Progenitor cell of endocrine pancreas (in vitro differentiated cells): ENCODE measurements around the gene ZNF629. TPM values are rescaled to one million over a fixed set of nuclear protein-coding genes. Genes with fewer than 3 reads are reported as not detected.
"Not testable (repeated sequence)": the region's sequence is repeated elsewhere in the genome, so short reads cannot be mapped to it uniquely, and the experiment has no call there.

Experiments used
- DNase-seq: peaks from one replicate; pipeline ENCODE4 v3.0.0; 2021; ENCODE audit warnings: low spot score; ENCODE audit not compliant: unreplicated experiment
- H3K27ac Mint-ChIP-seq: 2 replicates; pipeline ENCODE4 v1.8.0; 2021; ENCODE audit warnings: mild to moderate bottlenecking, moderate library complexity, mixed read lengths
- H3K27me3 Mint-ChIP-seq: 2 replicates; pipeline ENCODE4 v1.8.0; 2021; ENCODE audit warnings: mixed read lengths
- H3K36me3 Mint-ChIP-seq: 2 replicates; pipeline ENCODE4 v1.8.0; 2022; ENCODE audit warnings: mixed read lengths; ENCODE audit not compliant: insufficient read depth
- H3K4me1 Mint-ChIP-seq: 2 replicates; pipeline ENCODE4 v1.8.0; 2021; ENCODE audit warnings: low read depth, mixed read lengths
- H3K4me3 Mint-ChIP-seq: 2 replicates; pipeline ENCODE4 v1.8.0; 2021; ENCODE audit warnings: low read depth, mild to moderate bottlenecking, moderate library complexity, mixed read lengths
- H3K9me3 Mint-ChIP-seq: 2 replicates; pipeline ENCODE4 v1.8.0; 2021; ENCODE audit warnings: low read depth, mixed read lengths
- CTCF ChIP-seq: fragments of 200-600 bp; sonication (generic); IDR thresholded peaks from one replicate; pipeline ENCODE4 v1.5.0; 2021; ENCODE audit warnings: antibody characterized with exemption, mild to moderate bottlenecking; ENCODE audit not compliant: unreplicated experiment
- total RNA-seq: library from RNA; stranded (reverse); gene quantifications from 2 replicates; pipeline ENCODE4 v1.2.1, GENCODE V29; 2021

Gene ZNF629
- total RNA-seq, 1 donor from 2014 or later = 35.0 TPM

- H3K27me3 Mint-ChIP-seq = no peaks in the 10 kb centered on the region
- H3K4me3 Mint-ChIP-seq = no peak overlapping the region
- no peaks in the 10 kb centered on the region for H3K4me1 Mint-ChIP-seq
- H3K27ac Mint-ChIP-seq = no peak overlapping the region
- H3K36me3 Mint-ChIP-seq = no peaks in the 10 kb centered on the region
- no peak for TF ChIP-seq CTCF
- no peak for DNase-seq
- H3K9me3 Mint-ChIP-seq = peaks cover 3% of the 10 kb centered on the region
Observed at GRCh38 chr16:30820952-30821421, 34.0 kb upstream of the ZNF629 start.

- peaks cover 1% of the 10 kb centered on the region for H3K9me3 Mint-ChIP-seq
- H3K4me1 Mint-ChIP-seq = peaks cover 3% of the 10 kb centered on the region
- no peak for DNase-seq
- no peaks in the 10 kb centered on the region for H3K36me3 Mint-ChIP-seq
- peaks cover under 1% of the 10 kb centered on the region for H3K27me3 Mint-ChIP-seq
- no peak for TF ChIP-seq CTCF
- H3K4me3 Mint-ChIP-seq = no peak overlapping the region
- no peak overlapping the region for H3K27ac Mint-ChIP-seq
Observed at GRCh38 chr16:30816769-30817168, 29.8 kb upstream of the ZNF629 start.

GRCh38 chr16:30813821-30814189 lies 26.8 kb upstream of the ZNF629 start:
- H3K27ac Mint-ChIP-seq = no peak overlapping the region

GRCh38 chr16:30809675-30810074 lies 22.7 kb upstream of the ZNF629 start:
- H3K27me3 Mint-ChIP-seq, DNase-seq, H3K9me3 Mint-ChIP-seq, H3K36me3 Mint-ChIP-seq, H3K27ac Mint-ChIP-seq, H3K4me3 Mint-ChIP-seq: not testable (repeated sequence)
- peaks cover 16% of the 10 kb centered on the region for H3K4me1 Mint-ChIP-seq

More at GRCh38 chr16:30813821-30814189, 26.8 kb upstream of the ZNF629 start:
- no peak for TF ChIP-seq CTCF
- DNase-seq = no peak
- Mint-ChIP-seq H3K9me3 (no peaks in the 10 kb centered on the region), H3K4me3 (peak overlapping the region; percentile 67), H3K4me1 (peaks cover 3% of the 10 kb centered on the region), H3K27me3 (peaks cover 3% of the 10 kb centered on the region), H3K36me3 (no peaks in the 10 kb centered on the region)

- not testable (repeated sequence) for H3K4me3 Mint-ChIP-seq
Observed at GRCh38 chr16:30808890-30809426, 22.0 kb upstream of the ZNF629 start.

DNA sequence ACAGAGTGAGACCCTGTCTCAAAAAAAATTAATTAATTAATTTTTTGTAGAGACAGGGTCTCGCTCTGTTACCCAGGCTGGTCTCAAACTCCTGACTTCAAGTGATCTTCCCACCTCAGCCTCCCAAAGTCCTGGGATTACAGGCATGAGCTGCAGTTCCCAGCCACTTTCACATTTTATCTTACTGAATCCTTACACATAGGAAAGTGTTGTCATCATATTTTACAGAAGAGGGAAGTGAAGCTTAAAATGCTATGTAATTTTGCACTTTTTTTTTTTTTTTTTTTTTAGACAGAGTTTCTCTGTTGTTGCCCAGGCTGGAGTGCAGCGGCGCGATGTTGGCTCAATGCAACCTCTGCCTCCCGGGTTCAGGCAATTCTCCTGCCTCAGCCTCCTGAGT lies 21.1 kb upstream of the ZNF629 start:
- TF ChIP-seq CTCF = no peak
- H3K27me3 Mint-ChIP-seq = peaks cover 6% of the 10 kb centered on the region

More at GRCh38 chr16:30808890-30809426, 22.0 kb upstream of the ZNF629 start:
- not testable (repeated sequence) for H3K36me3 Mint-ChIP-seq, H3K27ac Mint-ChIP-seq, H3K9me3 Mint-ChIP-seq, H3K27me3 Mint-ChIP-seq, DNase-seq
- H3K4me1 Mint-ChIP-seq = peaks cover 16% of the 10 kb centered on the region

More for the DNA sequence above, 21.1 kb upstream of the ZNF629 start:
- H3K36me3 Mint-ChIP-seq = no peaks in the 10 kb centered on the region
- H3K4me1 Mint-ChIP-seq = peaks cover 13% of the 10 kb centered on the region
- H3K4me3 Mint-ChIP-seq = no peak overlapping the region
- H3K9me3 Mint-ChIP-seq = no peaks in the 10 kb centered on the region
- H3K27ac Mint-ChIP-seq = no peak overlapping the region
- no peak for DNase-seq
